ENCODE data around the gene IL1B.

GRCh38 chr2:112811841-112812306 is 24.7 kb downstream of the IL1B start:
- TF ChIP-seq CTCF (conservative IDR thresholded peaks at IDR 0.05; ENCODE audit: low read length) = no peak
- no peak for TF ChIP-seq EZH2phosphoT487 (IDR thresholded peaks at IDR 0.05; ENCODE audit: borderline replicate concordance, low read depth, low read length)
